OCI-LY1 (cell line): ENCODE data around the gene CFAP77.

Source experiments
- H2AFZ ChIP-seq: fragments of 200-600 bp; sonication (generic), shearing (Covaris generic); 2 replicates; pipeline ENCODE4 v1.6.0; 2014; ENCODE audit warnings: antibody characterized with exemption, mild to moderate bottlenecking, low read length
- H3F3A ChIP-seq: fragments of 200-600 bp; sonication (generic), shearing (Covaris generic); 2 replicates; pipeline ENCODE4 v1.6.0; 2014; ENCODE audit warnings: mild to moderate bottlenecking, antibody characterized with exemption, low read length, moderate library complexity; ENCODE audit not compliant: insufficient read depth
- H3K27ac ChIP-seq: fragments of 200-600 bp; sonication (generic); 2 replicates; pipeline ENCODE4 v1.5.1; 2014; ENCODE audit warnings: low read length, mixed run types, mild to moderate bottlenecking, low read depth; ENCODE audit not compliant: poor library complexity, severe bottlenecking
- H3K27me3 ChIP-seq: fragments of 200-600 bp; sonication (generic); 2 replicates; pipeline ENCODE4 v1.6.0; 2014; ENCODE audit warnings: antibody characterized with exemption, mild to moderate bottlenecking, low read length, moderate library complexity; ENCODE audit not compliant: insufficient read depth
- H3K36me3 ChIP-seq: fragments of 200-600 bp; sonication (generic); 2 replicates; pipeline ENCODE4 v1.6.1; 2014; ENCODE audit warnings: mild to moderate bottlenecking, antibody characterized with exemption, low read length, moderate library complexity, mixed read lengths; ENCODE audit not compliant: insufficient read depth
- H3K4me1 ChIP-seq: fragments of 200-600 bp; sonication (generic); 2 replicates; pipeline ENCODE4 v1.5.1; 2014; ENCODE audit warnings: mild to moderate bottlenecking, low read length, moderate library complexity; ENCODE audit not compliant: insufficient read depth, severe bottlenecking
- H3K4me2 ChIP-seq: fragments of 200-600 bp; sonication (generic), shearing (Covaris generic); 2 replicates; pipeline ENCODE4 v1.6.1; 2014; ENCODE audit warnings: low read length
- H3K4me3 ChIP-seq: fragments of 200-600 bp; sonication (generic); 2 replicates; pipeline ENCODE4 v1.5.1; 2014; ENCODE audit warnings: low read length, low read depth, mild to moderate bottlenecking, mixed read lengths; ENCODE audit not compliant: poor library complexity, severe bottlenecking
- H3K79me2 ChIP-seq: fragments of 200-600 bp; shearing (Covaris generic); 2 replicates; pipeline ENCODE4 v1.6.1; 2016; ENCODE audit warnings: mixed run types, low read length, mixed read lengths; ENCODE audit not compliant: insufficient read depth
- H3K9ac ChIP-seq: fragments of 200-600 bp; sonication (generic), shearing (Covaris generic); 2 replicates; pipeline ENCODE4 v1.6.1; 2014; ENCODE audit warnings: mild to moderate bottlenecking, low read length, mixed read lengths
- H3K9me2 ChIP-seq: fragments of 200-600 bp; sonication (generic), shearing (Covaris generic); 2 replicates; pipeline ENCODE4 v1.6.1; 2014; ENCODE audit warnings: low read depth, mild to moderate bottlenecking, low read length, mixed read lengths
- H3K9me3 ChIP-seq: fragments of 200-600 bp; shearing (Covaris generic); 2 replicates; pipeline ENCODE4 v1.6.1; 2014; ENCODE audit warnings: low read length, mixed read lengths
- H4K20me1 ChIP-seq: fragments of 200-600 bp; sonication (generic), shearing (Covaris generic); 2 replicates; pipeline ENCODE4 v1.6.0; 2016; ENCODE audit warnings: mild to moderate bottlenecking, low read length; ENCODE audit not compliant: insufficient read depth
- CTCF ChIP-seq: fragments of 200-600 bp; sonication (generic), shearing (Covaris generic); IDR thresholded peaks from 2 replicates; pipeline ENCODE4 v1.5.1; 2017; ENCODE audit warnings: mild to moderate bottlenecking, antibody characterized with exemption, low read length, moderate library complexity, mixed read lengths
- EZH2 ChIP-seq: fragments of 200-600 bp; sonication (generic), shearing (Covaris generic); IDR thresholded peaks from 2 replicates; pipeline ENCODE4 v1.8.0; 2017; ENCODE audit warnings: borderline replicate concordance, mixed run types, mild to moderate bottlenecking, antibody characterized with exemption, low read length, moderate library complexity, mixed read lengths

Gene CFAP77

GRCh38 chr9:132465131-132465635, 55.2 kb downstream of the CFAP77 start:
- H3K9me3 ChIP-seq, result no peaks in the 10 kb centered on the region
- H3K4me3 ChIP-seq, result no peak overlapping the region
- H3K27ac ChIP-seq, result no peak overlapping the region
- TF ChIP-seq EZH2 (no peak), CTCF (no peak)
- no peak overlapping the region for H2AFZ ChIP-seq
- H3K27me3 ChIP-seq, result no peaks in the 10 kb centered on the region; the same call in 1 of the 2 replicates
- H3K4me2 ChIP-seq, result no peak overlapping the region
- H3K4me1 ChIP-seq, result no peaks in the 10 kb centered on the region
- no peaks in the 10 kb centered on the region for H3K36me3 ChIP-seq
- no peaks in the 10 kb centered on the region for H4K20me1 ChIP-seq
- no peaks in the 10 kb centered on the region for H3K79me2 ChIP-seq
- no peaks in the 10 kb centered on the region for H3K9me2 ChIP-seq
- no peak overlapping the region for H3K9ac ChIP-seq
- no peaks in the 10 kb centered on the region for H3F3A ChIP-seq

- TF ChIP-seq CTCF, result no peak
- TF ChIP-seq EZH2, result no peak
- Histone ChIP-seq H3K9me3 (no peaks in the 10 kb centered on the region), H3K27me3 (peaks cover 7% of the 10 kb centered on the region)
Observed at GRCh38 chr9:132472199-132472598, 62.2 kb downstream of the CFAP77 start.

GRCh38 chr9:132472599-132472998, 62.6 kb downstream of the CFAP77 start:
- H2AFZ ChIP-seq, result no peak overlapping the region
- no peak for TF ChIP-seq CTCF
- TF ChIP-seq EZH2, result no peak
- no peaks in the 10 kb centered on the region for H3K79me2 ChIP-seq
- no peak overlapping the region for H3K4me2 ChIP-seq
- H3K9me3 ChIP-seq, result no peaks in the 10 kb centered on the region
- H3K27me3 ChIP-seq, result peaks cover 7% of the 10 kb centered on the region
- no peaks in the 10 kb centered on the region for H3K4me1 ChIP-seq
- H3F3A ChIP-seq, result no peaks in the 10 kb centered on the region
- no peak overlapping the region for H3K27ac ChIP-seq
- no peaks in the 10 kb centered on the region for H3K9me2 ChIP-seq
- no peaks in the 10 kb centered on the region for H4K20me1 ChIP-seq
- H3K4me3 ChIP-seq, result no peak overlapping the region
- no peak overlapping the region for H3K9ac ChIP-seq
- H3K36me3 ChIP-seq, result no peaks in the 10 kb centered on the region

More at GRCh38 chr9:132472199-132472598, 62.2 kb downstream of the CFAP77 start:
- no peaks in the 10 kb centered on the region for H3K9me2 ChIP-seq
- no peak overlapping the region for H3K4me3 ChIP-seq
- no peak overlapping the region for H3K9ac ChIP-seq
- no peaks in the 10 kb centered on the region for H3K36me3 ChIP-seq
- no peaks in the 10 kb centered on the region for H3F3A ChIP-seq
- no peak overlapping the region for H2AFZ ChIP-seq
- no peaks in the 10 kb centered on the region for H3K4me1 ChIP-seq
- H3K27ac ChIP-seq, result no peak overlapping the region
- H3K79me2 ChIP-seq, result no peaks in the 10 kb centered on the region
- H4K20me1 ChIP-seq, result no peaks in the 10 kb centered on the region
- H3K4me2 ChIP-seq, result no peak overlapping the region
